Neuronal stem cell (in vitro differentiated cells): ENCODE results near the gene CSNK2B.

Experiments
- DNase-seq: peaks from one replicate; pipeline ENCODE4 v3.0.0-alpha.2; 2013; ENCODE audit warnings: low spot score
- H2AFZ ChIP-seq: one replicate; pipeline ENCODE4 v1.6.1; 2013; ENCODE audit warnings: mild to moderate bottlenecking, low read length, inconsistent platforms
- H2AK5ac ChIP-seq: 2 replicates; pipeline ENCODE4 v1.6.1; 2013; ENCODE audit warnings: low read depth, mild to moderate bottlenecking, inconsistent platforms, low read length, moderate library complexity, mixed read lengths
- H2BK120ac ChIP-seq: 2 replicates; pipeline ENCODE4 v1.6.1; 2013; ENCODE audit warnings: low read depth, mild to moderate bottlenecking, inconsistent platforms, low read length, moderate library complexity, mixed read lengths
- H2BK12ac ChIP-seq: one replicate; pipeline ENCODE4 v1.6.1; 2013; ENCODE audit warnings: low read length, inconsistent platforms
- H2BK15ac ChIP-seq: 2 replicates; pipeline ENCODE4 v1.6.1; 2013; ENCODE audit warnings: mild to moderate bottlenecking, low read length, inconsistent platforms, mixed read lengths
- H2BK5ac ChIP-seq: one replicate; pipeline ENCODE4 v1.6.1; 2013; ENCODE audit warnings: inconsistent platforms, mild to moderate bottlenecking, low read length, moderate library complexity
- H3K14ac ChIP-seq: one replicate; pipeline ENCODE4 v1.6.1; 2013; ENCODE audit warnings: low read length, inconsistent platforms
- H3K18ac ChIP-seq: 2 replicates; pipeline ENCODE4 v1.6.1; 2013; ENCODE audit warnings: low read length, inconsistent platforms
- H3K23ac ChIP-seq: 2 replicates; pipeline ENCODE4 v1.6.1; 2013; ENCODE audit warnings: low read depth, mild to moderate bottlenecking, mixed read lengths, low read length, inconsistent platforms; ENCODE audit not compliant: poor library complexity
- H3K27ac ChIP-seq: replicated peaks from 3 replicates; pipeline ENCODE4 v1.5.1; 2013; ENCODE audit warnings: low read length, inconsistent platforms
- H3K27me3 ChIP-seq, 3 experiments: 2 replicates each; pipeline ENCODE4 v1.6.1; 2013; ENCODE audit warnings: low read length in 3 of 3, mild to moderate bottlenecking in 2 of 3, inconsistent platforms in 1 of 3, low read depth in 1 of 3, mixed read lengths in 1 of 3, moderate library complexity in 1 of 3; ENCODE audit not compliant: control insufficient read depth in 3 of 3, insufficient read depth in 3 of 3
- H3K36me3 ChIP-seq, 2 donors: replicated peaks in 1 of 2; 2 replicates each; pipeline ENCODE4 v1.6.1; 2013; ENCODE audit warnings: low read length in 2 of 2; ENCODE audit not compliant: control insufficient read depth in 2 of 2, insufficient read depth in 2 of 2
- H3K4ac ChIP-seq: 2 replicates; pipeline ENCODE4 v1.6.1; 2013; ENCODE audit warnings: inconsistent platforms, mild to moderate bottlenecking, low read length, moderate library complexity
- H3K4me1 ChIP-seq, 2 donors: 1 replicate in 1 of 2; 2 replicates in 1 of 2; pipeline ENCODE4 v1.6.1; 2013; ENCODE audit warnings: low read length in 2 of 2, low read depth in 1 of 2; ENCODE audit not compliant: control insufficient read depth in 2 of 2, insufficient read depth in 1 of 2
- H3K4me2 ChIP-seq: one replicate; pipeline ENCODE4 v1.6.1; 2013; ENCODE audit warnings: mild to moderate bottlenecking, low read length, inconsistent platforms; ENCODE audit not compliant: insufficient read depth, poor library complexity, severe bottlenecking
- H3K4me3 ChIP-seq, 2 donors: 2 replicates each; pipeline ENCODE4 v1.5.1; 2013; ENCODE audit warnings: low read length in 2 of 2, mild to moderate bottlenecking in 2 of 2, inconsistent platforms in 1 of 2, moderate library complexity in 1 of 2
- H3K79me1 ChIP-seq: one replicate; pipeline ENCODE4 v1.6.1; 2013; ENCODE audit warnings: low read depth, mild to moderate bottlenecking, inconsistent platforms, low read length, moderate library complexity
- H3K9ac ChIP-seq: one replicate; pipeline ENCODE4 v1.6.1; 2013; ENCODE audit warnings: mild to moderate bottlenecking, low read depth, low read length, inconsistent platforms; ENCODE audit not compliant: poor library complexity
- H3K9me3 ChIP-seq, 2 donors: replicated peaks in 1 of 2; 2 replicates each; pipeline versions ENCODE3 to v1.6.1; 2013; ENCODE audit warnings: low read length in 2 of 2, mild to moderate bottlenecking in 2 of 2, inconsistent platforms in 1 of 2, low read depth in 1 of 2, mixed read lengths in 1 of 2, moderate library complexity in 1 of 2; ENCODE audit not compliant: control insufficient read depth in 2 of 2, insufficient read depth in 1 of 2
- H4K8ac ChIP-seq: one replicate; pipeline ENCODE4 v1.6.1; 2013; ENCODE audit warnings: low read depth, mild to moderate bottlenecking, inconsistent platforms, low read length, moderate library complexity
- H4K91ac ChIP-seq: one replicate; pipeline ENCODE4 v1.6.1; 2013; ENCODE audit warnings: low read length, low read depth, mild to moderate bottlenecking, inconsistent platforms; ENCODE audit not compliant: poor library complexity
- WGBS, 2 donors: extraction: QIAGEN DNeasy Blood & Tissue Kit; methylation state at CpG; one replicate each; pipeline ENCODE4 v1.1.7; 2013; ENCODE audit warnings: missing lambda C conversion rate in 2 of 2, mixed read lengths in 1 of 2; ENCODE audit not compliant: insufficient read length in 2 of 2, insufficient replicate concordance in 1 of 2; ENCODE audit errors: extremely low coverage in 2 of 2; 5-methylcytosine and 5-hydroxymethylcytosine counted together

The CSNK2B gene

DNA sequence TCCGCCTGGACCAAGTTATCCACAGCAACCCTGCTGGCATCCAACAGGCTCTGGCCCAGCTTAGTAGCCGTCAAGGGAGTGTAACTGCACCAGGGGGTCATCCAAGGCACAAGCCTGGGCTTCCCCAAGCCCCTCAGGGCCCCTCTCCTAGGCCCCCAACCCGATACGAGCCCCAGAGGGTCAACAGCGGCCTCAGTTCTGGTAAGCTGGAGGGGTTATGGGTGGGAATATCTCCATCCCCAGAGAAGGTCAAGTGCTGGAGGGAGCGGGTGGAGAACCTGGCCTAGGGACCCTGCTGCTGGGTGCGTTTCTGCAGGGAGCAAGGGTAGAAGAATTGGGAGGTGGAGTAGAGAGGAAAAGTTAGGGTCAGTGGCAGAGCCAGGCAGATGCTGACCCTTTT lies 32.4 kb upstream of the CSNK2B start:
- no peak overlapping the region for H3K4me2 ChIP-seq
- peaks cover 73 to 99% of the 10 kb centered on the region in 2 donors for H3K36me3 ChIP-seq
- H3K27me3 ChIP-seq = no peaks in the 10 kb centered on the region
- peaks cover 10% of the 10 kb centered on the region for H3K79me1 ChIP-seq
- H3K23ac ChIP-seq = no peak overlapping the region
- DNase-seq = no peak
- no peak overlapping the region for H3K18ac ChIP-seq
- H4K8ac ChIP-seq = no peak overlapping the region
- H2BK120ac ChIP-seq = no peak overlapping the region
- no peak overlapping the region for H3K4me3 ChIP-seq
- H2BK12ac ChIP-seq = no peak overlapping the region
- H2AK5ac ChIP-seq = no peak overlapping the region
- no peak overlapping the region for H3K27ac ChIP-seq
- no peak overlapping the region for H4K91ac ChIP-seq
- H3K14ac ChIP-seq = no peak overlapping the region
- H2AFZ ChIP-seq = no peak overlapping the region
- H3K4me1 ChIP-seq = no peaks in the 10 kb centered on the region
- no peak overlapping the region for H3K4ac ChIP-seq
- no peak overlapping the region for H2BK5ac ChIP-seq
- no CpG with 5 or more reads among the region's 7 CpGs for WGBS, 2 donors
- H3K9me3 ChIP-seq = no peaks in the 10 kb centered on the region
- no peak overlapping the region for H2BK15ac ChIP-seq
- H3K9ac ChIP-seq = no peak overlapping the region

DNA sequence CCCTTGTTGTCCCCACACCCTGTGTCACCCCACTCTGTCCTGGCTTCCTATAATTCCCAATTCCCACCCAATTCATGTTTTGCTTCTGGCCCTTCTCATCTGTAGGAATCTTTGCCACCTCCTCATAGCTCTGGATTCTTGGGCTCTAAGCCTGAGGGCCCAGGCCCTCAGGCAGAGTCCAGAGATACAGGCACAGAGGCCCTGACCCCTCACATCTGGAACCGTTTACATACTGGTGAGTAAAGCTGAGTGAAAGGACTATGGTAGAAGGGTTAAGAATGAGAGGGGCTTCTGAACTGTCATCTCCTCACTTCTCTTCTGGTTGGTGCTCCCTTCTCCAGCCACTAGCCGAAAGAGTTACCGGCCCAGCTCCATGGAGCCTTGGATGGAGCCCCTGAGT lies 31.7 kb upstream of the CSNK2B start:
- no CpG with 5 or more reads among the region's 3 CpGs for WGBS, 2 donors

DNA sequence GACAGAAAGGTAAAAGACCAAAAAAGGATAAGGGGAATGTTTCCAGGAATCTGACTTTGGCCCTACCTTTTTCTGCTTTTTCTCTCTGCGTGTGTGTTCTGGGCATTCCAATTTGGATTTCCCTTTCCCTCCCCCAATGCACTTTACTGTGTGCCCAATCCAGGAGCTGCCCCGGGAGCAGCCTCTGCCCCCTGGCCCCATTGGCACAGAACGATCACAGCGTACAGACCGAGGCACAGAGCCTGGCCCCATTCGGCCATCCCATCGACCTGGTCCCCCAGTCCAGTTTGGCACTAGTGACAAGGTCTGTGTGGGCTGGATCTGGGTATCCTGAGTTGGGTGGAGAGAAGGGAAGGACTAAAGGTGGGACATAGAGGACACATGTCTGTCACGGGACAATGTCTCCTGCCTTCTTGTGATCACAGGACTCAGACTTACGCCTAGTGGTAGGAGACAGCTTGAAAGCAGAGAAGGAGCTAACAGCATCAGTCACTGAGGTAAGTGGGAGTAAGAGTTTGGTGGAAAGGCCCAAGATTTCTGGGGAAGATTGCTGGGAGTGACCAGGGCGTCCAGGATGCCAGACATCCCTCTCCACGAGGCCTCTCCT lies 30.8 kb upstream of the CSNK2B start:
- H3K4me3 ChIP-seq = no peak overlapping the region
- H2AFZ ChIP-seq = no peak overlapping the region
- H2BK15ac ChIP-seq = no peak overlapping the region
- H3K18ac ChIP-seq = no peak overlapping the region
- no peak overlapping the region for H3K4me2 ChIP-seq
- H2BK12ac ChIP-seq = no peak overlapping the region
- H3K23ac ChIP-seq = no peak overlapping the region
- H3K27me3 ChIP-seq = no peaks in the 10 kb centered on the region
- peaks cover 10% of the 10 kb centered on the region for H3K79me1 ChIP-seq
- no peak overlapping the region for H3K14ac ChIP-seq
- no CpG with 5 or more reads among the region's 11 CpGs for WGBS, 2 donors
- no peak overlapping the region for H3K9ac ChIP-seq
- no peak overlapping the region for H4K91ac ChIP-seq
- no peaks in the 10 kb centered on the region for H3K9me3 ChIP-seq
- no peak overlapping the region for H3K27ac ChIP-seq
- H4K8ac ChIP-seq = no peak overlapping the region
- peaks cover 72 to 99% of the 10 kb centered on the region in 2 donors for H3K36me3 ChIP-seq
- no peak overlapping the region for H2AK5ac ChIP-seq
- no peak overlapping the region for H2BK5ac ChIP-seq
- H3K4me1 ChIP-seq = no peaks in the 10 kb centered on the region
- no peak overlapping the region for H3K4ac ChIP-seq
- H2BK120ac ChIP-seq = no peak overlapping the region
- DNase-seq = no peak

More for the DNA sequence above, 31.7 kb upstream of the CSNK2B start:
- Histone ChIP-seq H3K27me3 (no peaks in the 10 kb centered on the region), H3K4me1 (no peaks in the 10 kb centered on the region), H3K79me1 (peaks cover 10% of the 10 kb centered on the region), H3K36me3 (peaks cover 69 to 99% of the 10 kb centered on the region in 2 donors), H4K8ac (no peak overlapping the region), H4K91ac (no peak overlapping the region), H3K18ac (no peak overlapping the region), H3K14ac (no peak overlapping the region), H2AFZ (no peak overlapping the region), H2BK15ac (no peak overlapping the region), H2BK12ac (no peak overlapping the region), H3K9ac (no peak overlapping the region), H2BK5ac (no peak overlapping the region), H3K23ac (no peak overlapping the region), H3K4me3 (no peak overlapping the region), H3K27ac (no peak overlapping the region), H3K9me3 (no peaks in the 10 kb centered on the region), H2AK5ac (no peak overlapping the region), H3K4me2 (no peak overlapping the region), H3K4ac (no peak overlapping the region), H2BK120ac (no peak overlapping the region)
- DNase-seq = no peak

DNA sequence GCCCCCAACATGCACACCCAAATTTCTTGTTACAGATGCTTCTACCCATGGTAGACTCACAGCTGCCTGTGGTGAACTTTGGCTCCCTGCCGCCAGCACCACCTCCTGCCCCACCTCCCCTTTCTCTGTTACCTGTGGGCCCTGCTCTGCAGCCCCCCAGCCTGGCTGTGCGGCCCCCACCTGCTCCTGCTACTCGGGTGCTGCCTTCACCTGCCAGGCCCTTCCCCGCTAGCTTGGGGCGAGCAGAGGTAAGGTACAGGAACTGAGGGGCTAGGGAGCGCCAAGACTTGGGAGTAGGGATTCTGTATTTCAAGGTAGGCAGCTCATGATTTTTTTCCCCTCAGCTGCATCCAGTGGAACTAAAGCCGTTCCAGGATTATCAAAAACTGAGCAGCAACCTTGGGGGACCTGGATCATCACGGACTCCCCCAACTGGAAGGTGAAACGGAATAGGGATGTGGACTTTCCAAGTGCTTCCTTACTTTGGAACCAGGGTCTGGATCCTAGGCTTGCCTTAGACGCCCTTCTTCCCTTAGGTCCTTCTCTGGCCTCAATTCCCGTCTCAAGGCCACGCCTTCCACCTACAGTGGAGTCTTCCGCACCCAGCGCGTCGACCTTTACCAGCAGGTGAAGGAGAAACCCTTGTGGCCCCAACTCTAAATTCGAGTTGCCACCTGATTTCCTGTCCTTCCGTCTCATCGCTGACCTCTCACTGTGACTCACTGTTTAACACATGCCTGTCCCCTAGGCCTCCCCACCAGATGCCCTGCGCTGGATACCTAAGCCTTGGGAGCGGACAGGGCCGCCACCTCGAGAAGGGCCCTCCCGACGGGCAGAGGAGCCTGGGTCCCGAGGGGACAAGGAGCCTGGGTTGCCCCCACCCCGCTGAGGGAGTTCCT lies 28.9 kb upstream of the CSNK2B start:
- no peak overlapping the region for H3K9ac ChIP-seq
- no peak overlapping the region for H2BK5ac ChIP-seq
- H3K4me2 ChIP-seq = no peak overlapping the region
- H3K4me3 ChIP-seq = no peak overlapping the region
- H3K4ac ChIP-seq = no peak overlapping the region
- peaks cover 8% of the 10 kb centered on the region for H3K79me1 ChIP-seq
- no peak overlapping the region for H2AFZ ChIP-seq
- H4K91ac ChIP-seq = no peak overlapping the region
- no peaks in the 10 kb centered on the region for H3K27me3 ChIP-seq
- H4K8ac ChIP-seq = no peak overlapping the region
- no peak overlapping the region for H2AK5ac ChIP-seq
- H2BK15ac ChIP-seq = no peak overlapping the region
- H3K14ac ChIP-seq = no peak overlapping the region
- no peaks in the 10 kb centered on the region for H3K9me3 ChIP-seq
- DNase-seq = no peak
- no peaks in the 10 kb centered on the region for H3K4me1 ChIP-seq
- no peak overlapping the region for H2BK120ac ChIP-seq
- no peak overlapping the region for H3K27ac ChIP-seq
- no peak overlapping the region for H2BK12ac ChIP-seq
- H3K36me3 ChIP-seq = peaks cover 79 to 99% of the 10 kb centered on the region in 2 donors
- H3K23ac ChIP-seq = peak overlapping the region; percentile 52
- no CpG with 5 or more reads among the region's 27 CpGs for WGBS, 2 donors
- no peak overlapping the region for H3K18ac ChIP-seq
